Activated T-cell treated with anti-CD3 and anti-CD28 coated beads for 1 hour (primary cell): Measurements from ENCODE around the gene THAP8.

Experiments used
- DNase-seq: peaks from one replicate; pipeline ENCODE4 v3.0.0-alpha.2; 2020; ENCODE audit warnings: low read depth

Gene THAP8

GRCh38 chr19:35995048-35995993 lies 58.8 kb downstream of the THAP8 start, which contains the start of gene SDHAF1:
Gene SDHAF1, plus strand, starts transcription at chr19:35995188. Its CDS starts 87 bp downstream, at chr19:35995275.
- DNase-seq, result peak; percentile 86

GRCh38 chr19:35993923-35994598 lies 60.0 kb downstream of the THAP8 start:
- DNase-seq, result no peak

GRCh38 chr19:35992907-35993765 lies 60.9 kb downstream of the THAP8 start:
- DNase-seq, result no peak

- DNase-seq, result no peak
These were observed 62.2 kb downstream of the THAP8 start for GRCh38 chr19:35991731-35992450.

- no peak for DNase-seq
These were observed 63.0 kb downstream of the THAP8 start for GRCh38 chr19:35990771-35991730.

- DNase-seq, result no peak
These were observed 63.9 kb downstream of the THAP8 start for GRCh38 chr19:35990156-35990555.

- no peak for DNase-seq
These were observed 65.3 kb downstream of the THAP8 start for GRCh38 chr19:35988824-35989223.

GRCh38 chr19:35987571-35987896 lies 66.6 kb downstream of the THAP8 start:
- no peak for DNase-seq

GRCh38 chr19:35986664-35987570 lies 67.2 kb downstream of the THAP8 start:
- DNase-seq, result no peak

GRCh38 chr19:35986111-35986510 lies 68.0 kb downstream of the THAP8 start:
- no peak for DNase-seq
